ENCODE data around the gene PKDREJ. TPM values are rescaled to one million over a fixed set of nuclear protein-coding genes. Genes with fewer than 3 reads are reported as not detected.

The PKDREJ gene
- polyA plus RNA-seq, 1 of the 3 experiments (the other 2 are of a cell fraction): not detected

DNA sequence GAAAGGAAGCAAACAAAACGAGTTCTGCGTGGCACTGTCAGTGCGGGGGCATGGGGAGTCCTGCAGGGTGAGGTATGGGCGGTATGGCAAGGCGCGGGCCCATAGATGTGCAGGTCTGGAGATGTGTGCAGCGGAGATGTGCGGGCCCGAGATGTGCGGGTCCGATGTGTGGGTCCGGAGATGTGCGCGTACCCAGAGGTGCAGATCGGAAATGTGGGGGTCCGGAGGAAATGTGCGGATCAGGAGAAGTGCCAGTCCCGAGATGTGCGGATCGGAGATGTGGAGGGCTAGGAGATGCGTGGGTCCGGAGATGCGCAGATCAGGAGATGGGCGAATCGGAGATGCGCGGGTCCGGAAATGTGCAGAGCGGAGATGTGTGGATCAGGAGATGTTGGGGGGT is 49.0 kb downstream of the PKDREJ start (continued):
- TF ChIP-seq, protein P1, sequence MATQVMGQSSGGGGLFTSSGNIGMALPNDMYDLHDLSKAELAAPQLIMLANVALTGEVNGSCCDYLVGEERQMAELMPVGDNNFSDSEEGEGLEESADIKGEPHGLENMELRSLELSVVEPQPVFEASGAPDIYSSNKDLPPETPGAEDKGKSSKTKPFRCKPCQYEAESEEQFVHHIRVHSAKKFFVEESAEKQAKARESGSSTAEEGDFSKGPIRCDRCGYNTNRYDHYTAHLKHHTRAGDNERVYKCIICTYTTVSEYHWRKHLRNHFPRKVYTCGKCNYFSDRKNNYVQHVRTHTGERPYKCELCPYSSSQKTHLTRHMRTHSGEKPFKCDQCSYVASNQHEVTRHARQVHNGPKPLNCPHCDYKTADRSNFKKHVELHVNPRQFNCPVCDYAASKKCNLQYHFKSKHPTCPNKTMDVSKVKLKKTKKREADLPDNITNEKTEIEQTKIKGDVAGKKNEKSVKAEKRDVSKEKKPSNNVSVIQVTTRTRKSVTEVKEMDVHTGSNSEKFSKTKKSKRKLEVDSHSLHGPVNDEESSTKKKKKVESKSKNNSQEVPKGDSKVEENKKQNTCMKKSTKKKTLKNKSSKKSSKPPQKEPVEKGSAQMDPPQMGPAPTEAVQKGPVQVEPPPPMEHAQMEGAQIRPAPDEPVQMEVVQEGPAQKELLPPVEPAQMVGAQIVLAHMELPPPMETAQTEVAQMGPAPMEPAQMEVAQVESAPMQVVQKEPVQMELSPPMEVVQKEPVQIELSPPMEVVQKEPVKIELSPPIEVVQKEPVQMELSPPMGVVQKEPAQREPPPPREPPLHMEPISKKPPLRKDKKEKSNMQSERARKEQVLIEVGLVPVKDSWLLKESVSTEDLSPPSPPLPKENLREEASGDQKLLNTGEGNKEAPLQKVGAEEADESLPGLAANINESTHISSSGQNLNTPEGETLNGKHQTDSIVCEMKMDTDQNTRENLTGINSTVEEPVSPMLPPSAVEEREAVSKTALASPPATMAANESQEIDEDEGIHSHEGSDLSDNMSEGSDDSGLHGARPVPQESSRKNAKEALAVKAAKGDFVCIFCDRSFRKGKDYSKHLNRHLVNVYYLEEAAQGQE (IDR thresholded peaks at IDR 0.05; ENCODE audit: low read depth, low read length): no peak

DNA sequence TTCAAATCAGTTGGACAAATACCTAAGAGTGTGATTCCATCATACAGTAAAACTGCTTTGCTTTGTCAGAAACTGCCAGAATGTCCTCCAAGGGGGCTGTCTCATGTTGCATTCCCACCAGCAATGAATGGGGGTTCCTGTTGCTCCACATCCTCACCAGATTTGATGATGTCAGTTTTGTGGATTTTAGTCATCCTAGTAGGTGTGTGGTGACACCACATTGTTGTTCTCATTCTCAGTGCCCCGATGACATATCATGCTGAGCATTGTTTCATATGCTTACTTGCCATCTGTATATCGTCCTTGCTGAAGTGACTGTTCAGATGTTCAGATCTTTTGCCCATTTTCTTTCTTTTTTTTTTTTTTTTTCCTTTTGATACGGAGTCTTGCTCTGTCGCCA is 50.1 kb downstream of the PKDREJ start:
- Histone ChIP-seq H3F3A (replicated peaks; ENCODE audit: insufficient read depth) (no peaks in the 10 kb centered on the region), H3K9me3 (0 out of 2 replicates have a peak, but pooled peaks cover 6% of the 10 kb centered on the region), H4K20me1 (ENCODE audit: insufficient read depth) (no peaks in the 10 kb centered on the region), H3K4me2 (no peak overlapping the region), H3K9ac (no peak overlapping the region), H3K4me3 (ENCODE audit: low read depth in 2 of 2, low read length in 1 of 2) (no peak overlapping the region), H3K9me2 (no peaks in the 10 kb centered on the region), H3K4me1 (ENCODE audit: control insufficient read depth in 1 of 2, insufficient read depth in 2 of 2, low read depth in 1 of 2, low read length in 1 of 2) (no peaks in the 10 kb centered on the region), H3K36me3 (replicated peaks in 1 of 2; ENCODE audit: control insufficient read depth in 1 of 2, insufficient read depth in 2 of 2, low read length in 1 of 2) (peaks cover 5 to 35% of the 10 kb centered on the region in 2 experiments), H3K27ac (ENCODE audit: low read depth in 2 of 2, low read length in 1 of 2) (no peak overlapping the region), H3K27me3 (ENCODE audit: insufficient read depth) (no peaks in the 10 kb centered on the region), H3K79me2 (ENCODE audit: insufficient read depth) (no peaks in the 10 kb centered on the region), H2AFZ (ENCODE audit: low read depth) (no peak overlapping the region)
- DNase-seq: no peak
- ChIA-PET POLR2A (no interaction called here), CTCF (no interaction called here)
- TF ChIP-seq MEF2A (IDR thresholded peaks at IDR 0.05; ENCODE audit: borderline replicate concordance, low read depth) (no peak), RXRA (IDR thresholded peaks at IDR 0.05; ENCODE audit: borderline replicate concordance, low read depth) (no peak), IRF3 (IDR thresholded peaks at IDR 0.05; ENCODE audit: low read depth, low read length) (no peak), FOXJ3 (CRISPR knock-in tag; IDR thresholded peaks at IDR 0.05) (no peak), EP300 (IDR thresholded peaks at IDR 0.05; ENCODE audit: borderline replicate concordance in 1 of 2, low read depth in 1 of 2, low read length in 1 of 2) (no peak), EZH2phosphoT487 (IDR thresholded peaks at IDR 0.05; ENCODE audit: borderline replicate concordance, low read depth) (no peak), ZBTB33 (IDR thresholded peaks at IDR 0.05; ENCODE audit: borderline replicate concordance, low read depth) (no peak), NFIC (IDR thresholded peaks at IDR 0.05; ENCODE audit: borderline replicate concordance) (no peak), USF2 (IDR thresholded peaks at IDR 0.05; ENCODE audit: borderline replicate concordance, low read depth, low read length) (no peak), GATA2 (CRISPR knock-in tag; IDR thresholded peaks at IDR 0.05) (no peak), TEAD4 (IDR thresholded peaks at IDR 0.05; ENCODE audit: borderline replicate concordance, insufficient read depth) (no peak), RFX5 (IDR thresholded peaks at IDR 0.05; ENCODE audit: low read length) (no peak), RAD21 (IDR thresholded peaks at IDR 0.05; ENCODE audit: low read length) (no peak), SIN3A (IDR thresholded peaks at IDR 0.05; ENCODE audit: borderline replicate concordance, low read depth, low read length) (no peak), FOSL2 (IDR thresholded peaks at IDR 0.05; ENCODE audit: borderline replicate concordance, low read depth) (no peak), ELF1 (IDR thresholded peaks at IDR 0.05) (no peak), GABPA (IDR thresholded peaks at IDR 0.05; ENCODE audit: low read depth) (no peak)
- TF ChIP-seq, protein P2, sequence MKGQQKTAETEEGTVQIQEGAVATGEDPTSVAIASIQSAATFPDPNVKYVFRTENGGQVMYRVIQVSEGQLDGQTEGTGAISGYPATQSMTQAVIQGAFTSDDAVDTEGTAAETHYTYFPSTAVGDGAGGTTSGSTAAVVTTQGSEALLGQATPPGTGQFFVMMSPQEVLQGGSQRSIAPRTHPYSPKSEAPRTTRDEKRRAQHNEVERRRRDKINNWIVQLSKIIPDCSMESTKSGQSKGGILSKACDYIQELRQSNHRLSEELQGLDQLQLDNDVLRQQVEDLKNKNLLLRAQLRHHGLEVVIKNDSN (IDR thresholded peaks at IDR 0.05; ENCODE audit: borderline replicate concordance, low read depth): no peak
- 86% methylated on average over 4 of the region's 4 CpGs for WGBS (ENCODE audit: low lambda C conversion rate)
